H1 (cell line): ENCODE measurements around the gene UGT2B15. TPM values are rescaled to one million over a fixed set of nuclear protein-coding genes. Genes with fewer than 3 reads are reported as not detected.

Experiments used
- CTCF ChIA-PET: fragments of 300-600 bp; sonication (Branson Sonifier 250); formaldehyde crosslinking; loops from one replicate; lab custom pipeline; 2021; ENCODE audit not compliant: partially characterized antibody; lab: Charles Lee
- POLR2A ChIA-PET: fragments of 300-600 bp; sonication (Branson Sonifier 250); formaldehyde crosslinking; loops from one replicate; lab custom pipeline; 2021; ENCODE audit warnings: inconsistent platforms; ENCODE audit not compliant: partially characterized antibody; lab: Charles Lee
- DNase-seq, 2 experiments: peaks; one replicate each; pipeline versions ENCODE4 v3.0.0 to v3.0.0-alpha.2; 2010 to 2022; ENCODE audit warnings: low spot score in 2 of 2, low read depth in 1 of 2, mixed read lengths in 1 of 2
- FAIRE-seq: peaks from 2 replicates; lab custom pipeline; 2011; peaks lifted over from hg19 to GRCh38; lab: Jason Lieb, UNC
- H2AFZ ChIP-seq: 2 replicates; pipeline ENCODE4 v1.8.1; 2012; ENCODE audit warnings: low read length, inconsistent platforms
- H2AK5ac ChIP-seq: 2 replicates; pipeline ENCODE4 v1.6.1; 2013; ENCODE audit warnings: low read depth, low read length
- H2BK120ac ChIP-seq: replicated peaks from 2 replicates; pipeline ENCODE3; 2013; ENCODE audit warnings: low read depth, low read length, inconsistent platforms
- H2BK12ac ChIP-seq: 2 replicates; pipeline ENCODE4 v1.6.1; 2013; ENCODE audit warnings: low read depth, low read length
- H2BK15ac ChIP-seq: 2 replicates; pipeline ENCODE4 v1.6.1; 2013; ENCODE audit warnings: low read length
- H2BK20ac ChIP-seq: 2 replicates; pipeline ENCODE4 v1.6.1; 2013; ENCODE audit warnings: low read length
- H2BK5ac ChIP-seq: 2 replicates; pipeline ENCODE4 v1.6.1; 2013; ENCODE audit warnings: low read depth, low read length
- H3K14ac ChIP-seq: 2 replicates; pipeline ENCODE4 v1.6.1; 2013; ENCODE audit warnings: inconsistent platforms; ENCODE audit not compliant: insufficient read length
- H3K18ac ChIP-seq: 2 replicates; pipeline ENCODE4 v1.6.1; 2013; ENCODE audit warnings: low read length; ENCODE audit errors: extremely low read depth
- H3K23ac ChIP-seq: 2 replicates; pipeline ENCODE4 v1.6.1; 2013; ENCODE audit warnings: inconsistent platforms; ENCODE audit not compliant: insufficient read length
- H3K23me2 ChIP-seq: 2 replicates; pipeline ENCODE4 v1.6.1; 2013; ENCODE audit warnings: low read depth, low read length
- H3K27ac ChIP-seq: 2 replicates; pipeline ENCODE4 v1.6.1; 2011; ENCODE audit warnings: low read depth, low read length, inconsistent platforms
- H3K27me3 ChIP-seq, 4 experiments: replicated peaks in 1 of 4; 1 replicate in 1 of 4; 2 replicates in 3 of 4; pipeline versions ENCODE4 v1.6.1 to v1.8.1; 2011 to 2013; ENCODE audit warnings: low read length in 3 of 4, mild to moderate bottlenecking in 3 of 4, inconsistent platforms in 2 of 4, mixed read lengths in 2 of 4, moderate library complexity in 1 of 4; ENCODE audit not compliant: control insufficient read depth in 3 of 4, insufficient read depth in 3 of 4; ENCODE audit errors: extremely low read depth in 1 of 4
- H3K36me3 ChIP-seq, 4 experiments: 2 replicates each; pipeline versions ENCODE4 v1.6.1 to v1.8.1; 2011 to 2013; ENCODE audit warnings: mild to moderate bottlenecking in 4 of 4, low read length in 3 of 4, moderate library complexity in 2 of 4, control low read depth in 1 of 4, inconsistent platforms in 1 of 4; ENCODE audit not compliant: insufficient read depth in 4 of 4, control insufficient read depth in 2 of 4
- H3K4ac ChIP-seq: replicated peaks from 2 replicates; pipeline ENCODE3; 2013; ENCODE audit warnings: low read length, low read depth, mixed read lengths, inconsistent platforms; ENCODE audit not compliant: insufficient read length
- H3K4me1 ChIP-seq, 4 experiments: replicated peaks in 1 of 4; 1 replicate in 1 of 4; 2 replicates in 3 of 4; pipeline versions ENCODE4 v1.6.1 to v1.8.1; 2011 to 2013; ENCODE audit warnings: low read length in 3 of 4, inconsistent platforms in 2 of 4, mixed read lengths in 1 of 4; ENCODE audit not compliant: insufficient read depth in 4 of 4, control insufficient read depth in 3 of 4
- H3K4me2 ChIP-seq, 2 experiments: 2 replicates each; pipeline versions ENCODE4 v1.6.1 to v1.8.1; 2011 to 2013; ENCODE audit warnings: low read depth in 2 of 2, low read length in 2 of 2, control low read depth in 1 of 2, inconsistent platforms in 1 of 2, mild to moderate bottlenecking in 1 of 2; ENCODE audit not compliant: insufficient read depth in 1 of 2
- H3K4me3 ChIP-seq, 4 experiments: fragments of 200-600, 300-600 bp in 1 of 4; sonication (generic), shearing (Covaris generic), sonication (Bioruptor Twin) in 1 of 4; 2 replicates each; pipeline versions ENCODE4 v1.5.1 to v1.8.1; 2011 to 2016; ENCODE audit warnings: low read length in 4 of 4, low read depth in 3 of 4, control low read depth in 2 of 4, inconsistent platforms in 2 of 4, mild to moderate bottlenecking in 2 of 4, mixed read lengths in 1 of 4, moderate library complexity in 1 of 4; ENCODE audit not compliant: insufficient read depth in 2 of 4; ENCODE audit errors: extremely low read depth in 1 of 4
- H3K56ac ChIP-seq: replicated peaks from 2 replicates; pipeline ENCODE3; 2013; ENCODE audit warnings: low read depth, mild to moderate bottlenecking, mixed read lengths, low read length, inconsistent platforms; ENCODE audit not compliant: insufficient read length
- H3K79me1 ChIP-seq: 2 replicates; pipeline ENCODE4 v1.6.1; 2013; ENCODE audit warnings: low read depth, low read length, control low read depth
- H3K79me2 ChIP-seq, 2 experiments: 2 replicates each; pipeline versions ENCODE4 v1.6.1 to v1.8.1; 2012 to 2013; ENCODE audit warnings: low read length in 2 of 2, mild to moderate bottlenecking in 2 of 2, inconsistent platforms in 1 of 2; ENCODE audit not compliant: insufficient read depth in 2 of 2, control insufficient read depth in 1 of 2
- H3K9ac ChIP-seq, 4 experiments: replicated peaks in 1 of 4; 1 replicate in 1 of 4; 2 replicates in 3 of 4; pipeline versions ENCODE4 v1.6.1 to v1.8.1; 2011 to 2013; ENCODE audit warnings: low read depth in 3 of 4, low read length in 3 of 4, control low read depth in 2 of 4, mild to moderate bottlenecking in 2 of 4, moderate library complexity in 2 of 4, inconsistent platforms in 1 of 4; ENCODE audit errors: extremely low read depth in 1 of 4
- H3K9me3 ChIP-seq, 2 experiments: 2 replicates each; pipeline versions ENCODE4 v1.6.1 to v1.8.1; 2012 to 2013; ENCODE audit warnings: mild to moderate bottlenecking in 2 of 2, moderate library complexity in 2 of 2, control low read depth in 1 of 2, inconsistent platforms in 1 of 2, low read depth in 1 of 2, low read length in 1 of 2, mixed read lengths in 1 of 2; ENCODE audit not compliant: insufficient read depth in 2 of 2
- H4K20me1 ChIP-seq, 2 experiments: replicated peaks in 1 of 2; 2 replicates each; pipeline versions ENCODE3 to v1.8.1; 2011 to 2013; ENCODE audit warnings: inconsistent platforms in 2 of 2, low read length in 2 of 2, mild to moderate bottlenecking in 1 of 2; ENCODE audit not compliant: insufficient read depth in 2 of 2, control insufficient read depth in 1 of 2
- H4K5ac ChIP-seq: 2 replicates; pipeline ENCODE4 v1.6.1; 2013; ENCODE audit warnings: low read length, low read depth, mixed read lengths, inconsistent platforms; ENCODE audit not compliant: insufficient read length
- H4K8ac ChIP-seq: 2 replicates; pipeline ENCODE4 v1.8.0; 2013; ENCODE audit warnings: mild to moderate bottlenecking, moderate library complexity, low read length, inconsistent platforms; ENCODE audit not compliant: insufficient read depth; ENCODE audit errors: extremely low read depth
- H4K91ac ChIP-seq: replicated peaks from 2 replicates; pipeline ENCODE3; 2013; ENCODE audit warnings: low read length, mixed read lengths, inconsistent platforms; ENCODE audit not compliant: insufficient read length
- ATF3 ChIP-seq: IDR thresholded peaks from 2 replicates; pipeline ENCODE4 v1.6.1; 2011; ENCODE audit warnings: low read depth, mild to moderate bottlenecking, low read length; ENCODE audit not compliant: insufficient read depth
- EGR1 ChIP-seq: IDR thresholded peaks from 2 replicates; pipeline ENCODE4 v1.6.1; 2011; ENCODE audit warnings: low read depth, low read length, borderline replicate concordance
- KDM4A ChIP-seq: IDR thresholded peaks from one replicate; pipeline ENCODE4 v1.7.1; 2012; ENCODE audit warnings: low read depth, mild to moderate bottlenecking, moderate library complexity, low read length, inconsistent platforms; ENCODE audit not compliant: severe bottlenecking
- NANOG ChIP-seq: IDR thresholded peaks from 2 replicates; pipeline ENCODE4 v1.6.1; 2011; ENCODE audit warnings: low read length, low read depth, mild to moderate bottlenecking, inconsistent platforms; ENCODE audit not compliant: insufficient read depth, poor library complexity, severe bottlenecking
- POLR2AphosphoS5 ChIP-seq: IDR thresholded peaks from 2 replicates; pipeline ENCODE4 v1.6.1; 2011; ENCODE audit warnings: low read depth, low read length
- POU5F1 ChIP-seq: IDR thresholded peaks from 2 replicates; pipeline ENCODE4 v1.6.1; 2011; ENCODE audit warnings: low read depth, mild to moderate bottlenecking, low read length, moderate library complexity
- RNF2 ChIP-seq: fragments of 200-900, 300-1000 bp; sonication (generic); IDR thresholded peaks from 2 replicates; pipeline ENCODE4 v1.7.1; 2016; ENCODE audit warnings: borderline replicate concordance, low read depth, mild to moderate bottlenecking, antibody characterized with exemption, low read length; ENCODE audit not compliant: poor library complexity, severe bottlenecking; ENCODE audit errors: missing control alignments
- SIRT6 ChIP-seq: IDR thresholded peaks from one replicate; pipeline ENCODE4 v1.7.1; 2012; ENCODE audit warnings: low read length, inconsistent platforms
- SP1 ChIP-seq: IDR thresholded peaks from 2 replicates; pipeline ENCODE4 v1.6.1; 2011; ENCODE audit warnings: low read depth, low read length
- SP2 ChIP-seq: IDR thresholded peaks from 2 replicates; pipeline ENCODE4 v1.6.1; 2012; ENCODE audit warnings: mild to moderate bottlenecking, low read length, inconsistent platforms
- SRF ChIP-seq: IDR thresholded peaks from 2 replicates; pipeline ENCODE4 v1.6.1; 2011; ENCODE audit warnings: mild to moderate bottlenecking, low read depth, low read length, moderate library complexity
- SUZ12 ChIP-seq: fragments of 200-600 bp; sonication (generic); IDR thresholded peaks from 2 replicates; pipeline ENCODE4 v1.6.1; 2012; ENCODE audit warnings: mild to moderate bottlenecking, inconsistent platforms, low read length, moderate library complexity, mixed read lengths
- TEAD4 ChIP-seq: IDR thresholded peaks from 2 replicates; pipeline ENCODE4 v1.6.1; 2012; ENCODE audit warnings: low read depth, low read length, inconsistent platforms, mixed read lengths
- WGBS, 2 experiments: shearing (Covaris generic) in 1 of 2; methylation state at CpG; one replicate each; pipeline versions ENCODE4 v1.1.6 to v1.1.7; 2013 to 2015; ENCODE audit warnings: low lambda C conversion rate in 2 of 2, mixed read lengths in 2 of 2, inconsistent platforms in 1 of 2, low coverage in 1 of 2, missing lambda C conversion rate in 1 of 2; ENCODE audit not compliant: insufficient replicate concordance in 2 of 2, insufficient coverage in 1 of 2, insufficient read length in 1 of 2; ENCODE audit errors: extremely low coverage in 1 of 2, missing lambda C conversion rate in 1 of 2; 5-methylcytosine and 5-hydroxymethylcytosine counted together
- polyA plus RNA-seq, 7 experiments: library from polyadenylated mRNA; depleted of rRNA in 3 of 7; stranded (reverse) in 5 of 7; unstranded in 2 of 7; fragments of >200 nt in 5 of 7; fragments of 200-250 nt in 2 of 7; gene quantifications; 1 replicate in 5 of 7; 2 replicates in 1 of 7; 4 replicates in 1 of 7; pipeline versions ENCODE4 v1.2.1 to v1.2.3, GENCODE V29; 2011 to 2013; ENCODE audit warnings: missing spikeins in 2 of 7, mixed read lengths in 2 of 7
- total RNA-seq: library from RNA; stranded (reverse); fragmentation: NEBNext Ultra II Directional; extraction: Animal tissue kit (Norgen Biotek cat#: 25700); gene quantifications from 2 replicates; pipeline ENCODE4 v1.2.1, GENCODE V29; 2021

The UGT2B15 gene
- total and polyA plus RNA-seq, 2 of the 8 experiments (the other 6 are each of a cell fraction or from before 2014, with no cell fraction given), result not detected

GRCh38 chr4:68655764-68656444 is 14.5 kb downstream of the UGT2B15 start:
- Histone ChIP-seq H4K91ac (no peak overlapping the region), H2BK15ac (no peak overlapping the region), H3K79me2 (no peaks in the 10 kb centered on the region), H3K9me3 (no peaks in the 10 kb centered on the region), H2BK20ac (no peak overlapping the region), H3K4me1 (peaks cover 0 to 2% (median 0%) of the 10 kb centered on the region in 4 experiments; a peak in 2 of 7 replicates), H3K27ac (no peak overlapping the region), H3K79me1 (no peaks in the 10 kb centered on the region), H3K4ac (no peak overlapping the region), H2BK5ac (no peak overlapping the region), H3K27me3 (no peaks in the 10 kb centered on the region), H3K18ac (no peak overlapping the region), H3K9ac (no peak overlapping the region), H4K5ac (no peak overlapping the region), H3K14ac (no peak overlapping the region), H3K23me2 (no peaks in the 10 kb centered on the region), H3K4me3 (no peak overlapping the region), H2AFZ (0 out of 2 replicates have a peak overlapping the region, but pooled peaks have one; percentile 37), H2AK5ac (no peak overlapping the region), H3K4me2 (no peak overlapping the region), H4K20me1 (no peaks in the 10 kb centered on the region), H3K23ac (no peak overlapping the region), H3K36me3 (peaks cover 0 to 8% (median 0%) of the 10 kb centered on the region in 4 experiments; a peak in 1 of 8 replicates), H2BK120ac (no peak overlapping the region), H3K56ac (no peak overlapping the region), H2BK12ac (no peak overlapping the region), H4K8ac (no peak overlapping the region)
- ChIA-PET POLR2A (no interaction called here), CTCF (interaction anchor here (0.6 to 1.4 kb wide), 3 partner anchors 15 to 353 kb away, joined by 4 to 5 read pairs (median 4); no protein-coding TSS in a partner anchor)
- peak; percentile 69 for FAIRE-seq
- WGBS, 2 experiments, result 64% methylated on average over 3 of the region's 3 CpGs; no CpG with 5 or more reads in 1 of the 2 experiments
- DNase-seq, result no peak
- TF ChIP-seq SIRT6 (no peak), POU5F1 (no peak), NANOG (no peak), POLR2AphosphoS5 (no peak), ATF3 (no peak), TEAD4 (no peak), SUZ12 (no peak), SRF (no peak), RNF2 (no peak), KDM4A (no peak), SP1 (no peak), EGR1 (no peak), SP2 (no peak)
